ENCODE results near the gene EPS15.

Gene EPS15

GRCh38 chr1:51442198-51442597 is 76.9 kb downstream of the EPS15 start (continued):
- TF ChIP-seq, protein P1, sequence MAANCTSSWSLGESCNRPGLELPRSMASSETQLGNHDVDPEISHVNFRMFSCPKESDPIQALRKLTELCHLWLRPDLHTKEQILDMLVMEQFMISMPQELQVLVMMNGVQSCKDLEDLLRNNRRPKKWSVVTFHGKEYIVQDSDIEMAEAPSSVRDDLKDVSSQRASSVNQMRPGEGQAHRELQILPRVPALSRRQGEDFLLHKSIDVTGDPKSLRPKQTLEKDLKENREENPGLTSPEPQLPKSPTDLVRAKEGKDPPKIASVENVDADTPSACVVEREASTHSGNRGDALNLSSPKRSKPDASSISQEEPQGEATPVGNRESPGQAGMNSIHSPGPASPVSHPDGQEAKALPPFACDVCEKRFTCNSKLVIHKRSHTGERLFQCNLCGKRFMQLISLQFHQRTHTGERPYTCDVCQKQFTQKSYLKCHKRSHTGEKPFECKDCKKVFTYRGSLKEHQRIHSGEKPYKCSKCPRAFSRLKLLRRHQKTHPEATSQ (tag by site-specific recombination; IDR thresholded peaks at IDR 0.05): no peak
- TF ChIP-seq ZNF223 (tag by site-specific recombination; IDR thresholded peaks at IDR 0.05) (no peak), ZNF747 (tag by site-specific recombination; IDR thresholded peaks at IDR 0.05) (no peak), ZNF138 (tag by site-specific recombination; IDR thresholded peaks at IDR 0.05; ENCODE audit: borderline replicate concordance) (no peak), ZNF501 (tag by site-specific recombination; IDR thresholded peaks at IDR 0.05) (no peak; the same call in 1 of the 2 replicates), ZNF529 (tag by site-specific recombination; IDR thresholded peaks at IDR 0.05; ENCODE audit: insufficient replicate concordance) (no peak), GFI1B (tag by site-specific recombination; IDR thresholded peaks at IDR 0.05) (no peak), GLI2 (tag by site-specific recombination; IDR thresholded peaks at IDR 0.05; ENCODE audit: borderline replicate concordance, low read depth) (no peak), KLF10 (tag by site-specific recombination; IDR thresholded peaks at IDR 0.05) (no peak), ZNF843 (tag by site-specific recombination; IDR thresholded peaks at IDR 0.05) (peak; percentile 79), TRIM28 (IDR thresholded peaks at IDR 0.05; ENCODE audit: borderline replicate concordance, low read length) (no peak), ZNF302 (tag by site-specific recombination; IDR thresholded peaks at IDR 0.05; ENCODE audit: low read depth) (no peak), KLF7 (tag by site-specific recombination; IDR thresholded peaks at IDR 0.05; ENCODE audit: borderline replicate concordance) (no peak), PATZ1 (tag by site-specific recombination; IDR thresholded peaks at IDR 0.05) (no peak), ZNF701 (tag by site-specific recombination; IDR thresholded peaks at IDR 0.05) (no peak), GLIS2 (tag by site-specific recombination; IDR thresholded peaks at IDR 0.05) (no peak), ZNF677 (tag by site-specific recombination; IDR thresholded peaks at IDR 0.05) (no peak), ZNF341 (tag by site-specific recombination; IDR thresholded peaks at IDR 0.05; ENCODE audit: low read depth) (no peak), GLIS1 (tag by site-specific recombination; IDR thresholded peaks at IDR 0.05) (no peak), ZXDB (tag by site-specific recombination; IDR thresholded peaks at IDR 0.05) (peak; percentile 40; the same call in 1 of the 2 replicates), ZNF792 (tag by site-specific recombination; IDR thresholded peaks at IDR 0.05) (no peak), ZNF114 (tag by site-specific recombination; IDR thresholded peaks at IDR 0.05) (no peak), ZNF596 (tag by site-specific recombination; IDR thresholded peaks at IDR 0.05) (no peak), SALL2 (tag by site-specific recombination; IDR thresholded peaks at IDR 0.05; ENCODE audit: borderline replicate concordance) (no peak), SP2 (tag by site-specific recombination; IDR thresholded peaks at IDR 0.05) (no peak), SCRT2 (tag by site-specific recombination; IDR thresholded peaks at IDR 0.05) (0 out of 2 replicates have a peak, but pooled peaks have one; percentile 26), ZNF791 (tag by site-specific recombination; IDR thresholded peaks at IDR 0.05) (no peak), ZNF776 (tag by site-specific recombination; IDR thresholded peaks at IDR 0.05; ENCODE audit: borderline replicate concordance) (no peak)
- TF ChIP-seq, protein P2, sequence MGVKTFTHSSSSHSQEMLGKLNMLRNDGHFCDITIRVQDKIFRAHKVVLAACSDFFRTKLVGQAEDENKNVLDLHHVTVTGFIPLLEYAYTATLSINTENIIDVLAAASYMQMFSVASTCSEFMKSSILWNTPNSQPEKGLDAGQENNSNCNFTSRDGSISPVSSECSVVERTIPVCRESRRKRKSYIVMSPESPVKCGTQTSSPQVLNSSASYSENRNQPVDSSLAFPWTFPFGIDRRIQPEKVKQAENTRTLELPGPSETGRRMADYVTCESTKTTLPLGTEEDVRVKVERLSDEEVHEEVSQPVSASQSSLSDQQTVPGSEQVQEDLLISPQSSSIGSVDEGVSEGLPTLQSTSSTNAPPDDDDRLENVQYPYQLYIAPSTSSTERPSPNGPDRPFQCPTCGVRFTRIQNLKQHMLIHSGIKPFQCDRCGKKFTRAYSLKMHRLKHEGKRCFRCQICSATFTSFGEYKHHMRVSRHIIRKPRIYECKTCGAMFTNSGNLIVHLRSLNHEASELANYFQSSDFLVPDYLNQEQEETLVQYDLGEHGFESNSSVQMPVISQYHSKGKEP (tag by site-specific recombination; IDR thresholded peaks at IDR 0.05): no peak
- TF ChIP-seq, protein P3, sequence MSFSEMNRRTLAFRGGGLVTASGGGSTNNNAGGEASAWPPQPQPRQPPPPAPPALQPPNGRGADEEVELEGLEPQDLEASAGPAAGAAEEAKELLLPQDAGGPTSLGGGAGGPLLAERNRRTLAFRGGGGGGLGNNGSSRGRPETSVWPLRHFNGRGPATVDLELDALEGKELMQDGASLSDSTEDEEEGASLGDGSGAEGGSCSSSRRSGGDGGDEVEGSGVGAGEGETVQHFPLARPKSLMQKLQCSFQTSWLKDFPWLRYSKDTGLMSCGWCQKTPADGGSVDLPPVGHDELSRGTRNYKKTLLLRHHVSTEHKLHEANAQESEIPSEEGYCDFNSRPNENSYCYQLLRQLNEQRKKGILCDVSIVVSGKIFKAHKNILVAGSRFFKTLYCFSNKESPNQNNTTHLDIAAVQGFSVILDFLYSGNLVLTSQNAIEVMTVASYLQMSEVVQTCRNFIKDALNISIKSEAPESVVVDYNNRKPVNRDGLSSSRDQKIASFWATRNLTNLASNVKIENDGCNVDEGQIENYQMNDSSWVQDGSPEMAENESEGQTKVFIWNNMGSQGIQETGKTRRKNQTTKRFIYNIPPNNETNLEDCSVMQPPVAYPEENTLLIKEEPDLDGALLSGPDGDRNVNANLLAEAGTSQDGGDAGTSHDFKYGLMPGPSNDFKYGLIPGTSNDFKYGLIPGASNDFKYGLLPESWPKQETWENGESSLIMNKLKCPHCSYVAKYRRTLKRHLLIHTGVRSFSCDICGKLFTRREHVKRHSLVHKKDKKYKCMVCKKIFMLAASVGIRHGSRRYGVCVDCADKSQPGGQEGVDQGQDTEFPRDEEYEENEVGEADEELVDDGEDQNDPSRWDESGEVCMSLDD (tag by site-specific recombination; IDR thresholded peaks at IDR 0.05): no peak
- TF ChIP-seq, protein P4, sequence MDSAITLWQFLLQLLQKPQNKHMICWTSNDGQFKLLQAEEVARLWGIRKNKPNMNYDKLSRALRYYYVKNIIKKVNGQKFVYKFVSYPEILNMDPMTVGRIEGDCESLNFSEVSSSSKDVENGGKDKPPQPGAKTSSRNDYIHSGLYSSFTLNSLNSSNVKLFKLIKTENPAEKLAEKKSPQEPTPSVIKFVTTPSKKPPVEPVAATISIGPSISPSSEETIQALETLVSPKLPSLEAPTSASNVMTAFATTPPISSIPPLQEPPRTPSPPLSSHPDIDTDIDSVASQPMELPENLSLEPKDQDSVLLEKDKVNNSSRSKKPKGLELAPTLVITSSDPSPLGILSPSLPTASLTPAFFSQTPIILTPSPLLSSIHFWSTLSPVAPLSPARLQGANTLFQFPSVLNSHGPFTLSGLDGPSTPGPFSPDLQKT (IDR thresholded peaks at IDR 0.05; ENCODE audit: borderline replicate concordance, low read depth, low read length): no peak
- TF ChIP-seq, protein P5, sequence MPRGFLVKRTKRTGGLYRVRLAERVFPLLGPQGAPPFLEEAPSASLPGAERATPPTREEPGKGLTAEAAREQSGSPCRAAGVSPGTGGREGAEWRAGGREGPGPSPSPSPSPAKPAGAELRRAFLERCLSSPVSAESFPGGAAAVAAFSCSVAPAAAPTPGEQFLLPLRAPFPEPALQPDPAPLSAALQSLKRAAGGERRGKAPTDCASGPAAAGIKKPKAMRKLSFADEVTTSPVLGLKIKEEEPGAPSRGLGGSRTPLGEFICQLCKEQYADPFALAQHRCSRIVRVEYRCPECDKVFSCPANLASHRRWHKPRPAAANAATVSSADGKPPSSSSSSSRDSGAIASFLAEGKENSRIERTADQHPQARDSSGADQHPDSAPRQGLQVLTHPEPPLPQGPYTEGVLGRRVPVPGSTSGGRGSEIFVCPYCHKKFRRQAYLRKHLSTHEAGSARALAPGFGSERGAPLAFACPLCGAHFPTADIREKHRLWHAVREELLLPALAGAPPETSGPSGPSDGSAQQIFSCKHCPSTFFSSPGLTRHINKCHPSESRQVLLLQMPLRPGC (tag by site-specific recombination; IDR thresholded peaks at IDR 0.05): no peak
